Nucleus accumbens (tissue), 56 donors: ENCODE measurements around the gene FUT7.
"Not testable (repeated sequence)": the region's sequence is repeated elsewhere in the genome, so short reads cannot be mapped to it uniquely, and the experiment has no call there.

ENCODE experiments used
- DNase-seq, 56 donors: peaks; one replicate each; lab custom pipeline; 2025; lab: John Stamatoyannopoulos, UW

Gene FUT7

DNA sequence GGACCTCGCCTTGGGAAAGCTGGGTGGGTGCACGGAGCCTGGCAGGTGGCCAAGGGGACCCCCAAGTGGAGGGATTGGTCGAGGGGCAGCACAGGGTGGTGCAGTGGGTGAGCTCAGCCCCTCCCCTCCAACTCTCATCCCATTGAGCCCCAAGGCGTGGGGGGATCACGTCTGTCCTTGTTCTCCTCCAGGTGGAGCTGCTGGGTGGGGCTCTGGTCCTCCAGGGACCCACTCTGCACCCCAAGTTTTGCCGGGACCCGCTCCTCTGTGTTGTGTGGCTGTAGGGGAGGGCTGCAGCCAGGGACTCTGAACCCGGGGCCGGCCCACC lies 3.6 kb upstream of the FUT7 start:
- DNase-seq = no peak

DNA sequence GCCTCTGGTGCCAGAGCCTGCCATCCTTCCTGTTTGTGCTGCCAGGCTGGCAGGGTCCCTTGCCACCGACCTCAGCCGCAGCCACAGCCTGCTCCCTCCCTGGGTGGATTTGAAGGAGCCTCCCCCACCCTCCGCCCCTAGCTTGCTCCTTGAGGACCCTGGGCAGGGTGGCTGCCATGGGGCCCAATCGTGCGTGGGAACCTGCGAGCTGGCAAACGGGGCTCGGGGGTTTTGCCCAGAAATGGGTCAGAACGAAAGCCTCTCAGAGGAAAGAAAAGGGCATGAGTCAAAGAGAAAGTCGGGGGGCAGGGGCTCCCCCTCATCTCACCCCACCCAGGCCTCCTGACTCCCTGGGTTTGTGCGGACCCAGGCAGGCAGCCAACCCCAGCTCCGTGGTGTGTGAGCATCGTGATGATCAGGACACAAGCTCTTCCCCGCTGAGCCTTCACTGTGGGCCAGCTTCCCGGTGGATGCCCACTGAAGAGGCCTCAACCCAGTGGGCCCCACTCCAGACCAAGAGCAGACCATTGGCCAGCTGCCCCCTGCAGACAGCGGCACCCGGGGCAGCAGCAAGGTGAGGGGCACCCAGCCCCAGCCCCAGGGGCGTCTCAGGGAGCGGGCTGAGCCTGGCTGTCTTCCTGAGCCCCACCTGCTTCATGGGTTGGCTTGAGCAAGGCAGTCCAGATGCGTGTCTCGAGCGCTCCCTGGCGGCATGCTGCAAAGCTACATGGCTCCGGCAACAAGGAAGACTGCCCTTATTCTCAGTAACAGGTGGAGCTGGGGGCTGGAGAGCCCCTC lies 3.0 kb upstream of the FUT7 start:
- DNase-seq = peak in 54 of 56 donors; percentile 37 to 88 (median 76)

DNA sequence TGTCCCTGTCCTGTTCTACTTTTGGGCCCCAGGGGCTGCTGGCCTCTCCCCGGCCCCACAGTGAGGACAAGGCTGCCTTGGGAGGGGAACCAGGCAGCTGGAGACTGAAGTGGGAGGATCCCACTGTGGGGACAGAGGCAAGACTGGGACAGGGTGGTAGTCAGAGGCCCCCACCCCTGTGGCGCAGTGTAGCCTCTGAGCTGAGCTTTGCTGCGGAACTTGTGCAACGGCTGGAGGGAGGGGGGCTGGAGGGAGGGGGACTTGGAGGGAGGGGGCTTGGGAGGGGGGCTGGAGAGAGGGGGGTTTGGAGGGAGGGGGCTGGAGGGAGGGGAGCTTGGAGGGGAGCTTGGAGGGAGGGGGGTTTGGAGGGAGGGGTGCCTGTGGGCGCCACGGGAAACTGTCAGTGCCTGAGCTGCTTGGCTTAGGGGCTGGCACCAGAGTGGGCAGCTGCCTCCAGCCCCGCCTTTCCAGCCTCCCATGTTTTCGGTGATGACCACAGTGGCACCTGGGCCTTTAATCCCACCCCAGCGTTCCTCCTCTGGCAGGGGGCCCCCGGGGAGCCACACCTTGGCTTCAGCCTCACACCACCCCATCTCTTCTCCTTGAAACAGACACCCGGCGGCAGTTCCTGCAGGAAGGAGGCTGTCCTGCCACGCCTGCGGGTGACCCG lies 2.3 kb upstream of the FUT7 start:
- no peak for DNase-seq

DNA sequence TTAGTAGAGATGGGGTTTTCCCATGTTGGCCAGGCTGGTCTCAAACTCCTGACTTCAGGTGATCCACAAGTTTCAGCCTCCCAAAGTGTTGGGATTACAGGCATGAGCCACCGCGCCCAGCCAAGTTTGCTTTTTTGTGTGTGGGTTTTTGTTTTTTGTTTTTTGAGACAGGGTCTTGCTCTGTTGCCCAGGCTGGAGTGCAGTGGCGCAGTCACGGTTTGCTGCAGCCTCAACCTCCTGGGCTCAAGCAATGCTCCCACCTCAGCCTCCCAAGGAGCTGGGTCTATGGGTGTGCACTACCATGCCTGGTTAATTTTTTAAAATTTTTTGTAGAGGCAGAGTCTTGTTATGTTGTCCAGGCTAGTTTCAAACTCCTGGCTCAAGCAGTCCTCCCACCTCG lies 1.6 kb upstream of the FUT7 start:
- not testable (repeated sequence) for DNase-seq

DNA sequence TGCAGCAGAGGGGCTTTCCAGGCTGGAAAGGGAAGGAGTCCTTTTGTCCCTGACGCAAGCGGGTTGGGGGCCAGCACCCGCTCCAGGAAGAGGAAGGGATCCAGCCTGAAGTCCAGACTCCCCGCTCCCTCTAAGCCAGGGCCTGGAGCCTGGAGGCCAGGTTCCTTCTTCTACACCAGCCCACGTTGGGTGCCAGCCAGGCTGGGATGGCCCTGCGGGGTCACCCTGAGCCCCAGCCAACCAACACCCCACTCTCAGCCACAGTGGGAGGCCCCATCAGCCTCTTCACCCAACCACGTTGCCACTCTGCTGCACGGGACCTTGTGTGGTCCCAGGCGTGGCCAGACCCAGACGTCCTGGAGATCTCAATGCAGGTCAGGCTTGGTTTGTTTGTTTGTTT lies 970 bp upstream of the FUT7 start:
- DNase-seq = no peak

DNA sequence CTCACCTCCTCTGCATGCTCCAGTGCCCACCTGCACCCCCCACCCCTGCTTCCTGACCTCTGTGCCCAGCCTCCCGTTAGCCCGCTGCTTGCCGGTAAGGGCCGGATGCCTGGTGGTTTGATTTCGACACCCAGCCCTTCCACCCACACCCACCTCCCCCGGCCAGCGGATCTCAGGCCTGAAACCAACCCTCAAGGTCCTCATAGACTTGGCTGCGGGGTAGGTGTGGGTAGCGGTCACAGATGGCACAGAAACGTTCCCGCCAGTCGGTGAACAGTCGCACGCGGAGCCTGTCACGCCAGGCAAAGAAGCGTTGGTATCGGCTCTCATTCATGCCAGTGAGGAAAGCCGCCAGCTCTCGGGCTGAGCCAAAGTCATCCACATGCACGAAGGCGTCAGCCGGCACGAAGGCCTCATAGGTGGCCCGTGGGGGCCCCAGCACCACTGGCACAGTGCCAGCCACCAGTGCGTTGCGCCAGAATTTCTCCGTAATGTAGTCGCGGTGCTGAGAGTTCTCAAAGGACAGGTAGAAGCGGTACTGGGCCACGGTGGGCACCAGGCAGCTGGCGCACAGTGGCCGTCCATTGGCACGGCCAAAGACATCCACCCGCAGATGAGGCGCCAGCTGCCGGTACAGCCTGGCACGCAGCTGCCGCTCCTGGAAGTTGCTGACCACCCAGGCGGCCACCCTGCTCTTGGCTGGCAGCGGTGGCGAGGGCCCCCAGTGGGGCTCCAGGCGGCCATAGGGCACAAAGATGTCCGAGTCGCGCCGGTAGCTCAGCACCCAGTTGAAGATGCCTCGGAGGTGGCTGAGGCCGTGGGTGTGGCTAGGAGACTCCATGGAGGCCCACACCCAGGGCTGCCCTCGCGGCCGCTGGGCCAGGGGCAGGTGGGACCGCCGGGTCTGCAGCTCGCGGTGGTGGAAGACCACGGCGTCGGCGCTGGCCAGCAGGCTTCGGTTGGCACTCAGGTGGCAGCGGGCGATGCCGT lies 1.1 kb downstream of the FUT7 start:
- peak in 1 of 56 donors; percentile 47 for DNase-seq

DNA sequence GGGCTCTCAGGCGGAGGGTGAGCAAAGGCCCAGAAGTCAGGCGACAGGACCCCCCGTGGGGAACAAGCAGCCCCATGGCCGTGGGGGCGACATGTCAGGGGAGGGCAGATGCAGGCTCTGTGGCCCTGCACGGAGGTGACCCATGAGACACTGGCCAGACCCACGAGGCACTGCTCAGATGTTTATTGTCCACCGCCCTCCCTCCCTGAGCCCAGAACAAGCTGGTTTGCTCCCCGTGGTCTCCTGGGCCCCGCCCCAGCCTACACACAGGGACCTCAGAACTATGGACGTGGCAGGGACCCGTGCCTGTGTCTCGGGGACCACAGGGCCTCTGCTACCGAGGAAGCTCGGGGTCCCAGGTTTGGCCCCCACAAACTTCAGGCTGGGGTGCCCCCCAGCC lies 1.9 kb downstream of the FUT7 start:
- no peak for DNase-seq

DNA sequence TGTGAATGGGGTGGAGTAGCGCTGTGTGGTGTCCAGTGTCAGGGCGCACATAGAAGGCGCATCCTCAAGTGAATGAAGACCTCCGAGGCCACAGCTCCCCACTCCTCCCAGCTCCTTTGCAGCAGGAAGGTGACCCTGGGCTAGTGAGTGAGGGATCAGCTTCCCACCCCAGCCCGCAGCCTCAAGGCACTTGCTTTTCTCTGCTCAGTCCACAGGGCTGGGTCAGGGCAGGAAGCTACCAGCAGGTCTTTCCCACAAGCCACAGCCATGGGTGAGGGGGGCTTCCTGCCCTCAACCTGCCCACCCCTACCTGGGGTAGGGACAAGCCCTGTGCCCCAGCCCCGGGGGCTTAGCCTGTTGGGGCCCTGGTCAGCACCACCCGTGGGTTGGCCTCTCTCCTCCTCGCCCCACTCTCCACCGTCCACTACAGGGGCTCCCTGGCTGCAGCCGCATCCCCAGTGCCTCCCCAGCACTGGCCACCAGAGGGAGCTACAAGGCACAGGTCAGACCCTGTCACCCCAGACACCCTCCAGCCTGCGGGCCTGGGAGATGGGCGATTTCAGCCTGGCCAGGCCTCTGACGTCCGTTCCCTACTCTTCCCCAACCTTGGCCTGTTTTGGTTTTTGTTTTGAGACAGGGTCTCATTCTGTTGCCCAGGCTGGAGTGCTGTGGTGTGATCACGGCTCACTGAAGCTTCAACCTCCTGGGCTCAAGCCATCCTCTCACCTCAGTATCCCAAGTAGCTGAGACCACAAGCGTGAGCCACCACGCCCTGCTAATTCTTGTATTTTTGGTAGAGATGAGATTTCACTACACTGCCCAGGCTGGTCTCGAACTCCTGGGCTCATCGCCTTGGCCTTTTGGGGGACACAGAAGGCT lies 2.6 kb downstream of the FUT7 start:
- peak in 50 of 56 donors; percentile 26 to 86 (median 66) for DNase-seq

DNA sequence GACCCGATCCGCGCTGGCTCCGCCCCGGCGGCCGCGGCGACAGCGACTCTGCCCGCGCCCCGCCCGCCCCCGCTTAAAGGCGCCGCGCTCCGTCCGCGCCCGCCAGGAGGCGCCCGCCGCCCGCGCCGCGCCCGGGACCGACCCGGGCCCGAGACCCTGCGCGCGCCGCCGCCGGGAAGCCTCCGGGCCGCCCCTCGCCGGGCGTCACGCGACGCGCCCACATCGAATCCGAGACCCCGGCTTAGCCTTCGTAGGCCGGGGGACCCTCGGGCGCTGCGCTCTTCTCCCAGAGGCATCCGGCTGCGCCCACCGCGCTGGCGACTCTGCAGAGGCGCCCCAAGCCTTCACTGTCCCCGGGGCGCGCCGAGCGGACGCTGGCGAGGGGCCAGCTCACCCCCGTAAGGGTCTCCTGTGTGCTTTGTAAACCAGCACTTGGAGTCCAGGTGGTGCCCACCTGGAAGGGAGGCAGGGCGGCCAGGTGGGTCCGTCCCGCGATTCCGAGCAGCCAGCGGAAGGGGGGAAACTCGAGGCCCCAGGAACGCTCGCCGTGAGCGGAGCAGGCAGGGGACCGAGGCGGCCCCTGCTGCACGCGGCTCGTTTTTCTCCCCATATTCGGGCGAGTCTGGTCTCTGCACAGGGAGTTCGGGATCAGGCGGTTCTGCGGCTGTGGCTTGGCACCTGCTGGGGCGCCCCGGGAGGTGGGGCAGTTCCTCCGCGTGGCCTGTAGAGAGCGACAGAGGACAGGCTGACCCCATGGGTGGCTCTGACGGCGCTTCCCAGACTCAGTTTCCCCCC lies 3.4 kb downstream of the FUT7 start:
- peak in 44 of 56 donors; percentile 21 to 84 (median 61) for DNase-seq

DNA sequence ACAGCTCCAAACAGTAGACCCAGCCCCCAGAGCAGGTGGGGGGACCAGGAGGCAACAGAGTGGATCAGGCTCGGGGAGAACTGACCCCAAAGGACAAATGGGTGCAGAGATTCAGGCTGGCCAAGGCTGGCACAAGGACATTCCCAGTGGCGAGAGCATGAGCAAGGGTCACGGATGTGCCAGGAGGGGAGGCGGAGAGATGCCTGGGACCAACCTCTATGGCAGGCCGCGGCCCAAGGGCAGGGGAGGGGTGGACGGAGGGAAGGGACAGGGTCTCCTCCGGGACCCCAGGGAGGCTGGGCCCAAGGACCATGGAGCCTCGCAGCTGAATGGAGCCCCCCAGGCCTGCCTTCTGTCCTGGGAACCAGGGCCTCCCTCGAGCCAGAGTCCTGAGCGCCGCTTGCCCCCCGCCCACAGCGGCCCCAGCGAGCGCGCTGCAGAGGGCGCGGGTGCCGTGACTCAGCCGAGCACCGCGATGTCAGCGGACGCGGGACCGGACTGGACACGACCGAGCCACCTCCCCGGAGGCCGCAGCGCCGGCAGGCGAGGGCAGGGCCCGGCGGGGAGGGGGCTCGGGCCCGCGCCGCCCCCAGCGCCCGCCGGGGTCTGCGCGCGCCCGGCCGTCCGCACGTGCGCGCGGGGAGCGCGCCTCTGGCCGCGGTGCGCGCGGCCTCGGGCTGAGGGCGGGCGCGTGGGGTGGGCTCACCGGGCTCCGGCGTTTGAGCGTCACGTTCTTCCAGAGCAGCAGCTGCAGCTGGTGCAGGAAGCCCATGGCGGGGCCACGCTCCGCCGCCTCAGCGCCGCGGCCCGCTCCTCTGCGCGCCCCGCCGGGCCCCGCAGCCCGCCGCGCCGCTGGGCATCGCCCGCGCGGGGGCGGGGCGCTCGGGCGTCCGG lies 4.3 kb downstream of the FUT7 start, which contains the start of gene ABCA2:
ABCA2 (minus strand) TSS at position 869 of the 894 bp plus-strand sequence; CDS start at position 772, 97 bp downstream.
- peak in 10 of 56 donors; percentile 16 to 68 (median 50) for DNase-seq

DNA sequence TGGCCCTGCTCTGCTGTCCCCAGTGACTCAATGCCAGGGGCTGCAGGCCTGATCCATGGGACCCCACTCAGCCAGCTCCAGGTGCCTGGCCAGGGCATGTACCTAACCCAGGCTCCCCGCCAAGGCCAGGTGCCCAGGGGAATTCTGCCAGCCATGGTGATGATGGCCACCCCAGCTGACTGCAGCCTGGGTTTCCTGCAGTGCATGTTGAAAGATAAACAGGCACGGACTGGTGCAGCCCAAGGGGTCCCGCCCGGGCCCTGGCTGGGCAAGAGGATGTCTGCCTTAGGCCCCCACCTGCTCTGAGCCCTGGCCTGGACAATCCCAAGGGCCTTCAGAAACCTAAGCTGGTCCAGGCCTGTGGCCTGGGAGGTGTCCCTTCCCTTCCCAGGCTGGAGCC lies 5.1 kb downstream of the FUT7 start:
- DNase-seq = peak in 6 of 56 donors; percentile 24 to 60 (median 50)

DNA sequence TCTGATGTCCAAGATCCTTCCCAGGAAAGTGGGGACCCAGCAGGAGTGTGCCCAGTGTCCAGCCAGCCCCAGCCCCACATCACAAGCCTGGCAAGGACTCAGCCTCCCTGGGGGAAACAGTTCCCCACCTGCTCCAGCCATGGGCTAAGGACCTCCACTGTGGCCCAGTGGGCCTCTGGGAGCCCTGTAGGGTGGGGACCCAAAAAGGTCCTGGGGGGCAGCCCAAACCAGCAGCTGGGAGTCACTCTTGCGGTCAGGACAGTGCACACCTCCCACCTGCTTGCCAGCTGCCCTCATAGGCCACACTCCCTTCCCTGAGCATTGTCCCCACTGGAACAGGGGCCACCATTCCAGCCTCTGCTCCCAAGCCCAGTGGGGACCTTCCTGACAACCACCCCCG lies 5.5 kb downstream of the FUT7 start:
- DNase-seq = peak in 2 of 56 donors; percentile 51

DNA sequence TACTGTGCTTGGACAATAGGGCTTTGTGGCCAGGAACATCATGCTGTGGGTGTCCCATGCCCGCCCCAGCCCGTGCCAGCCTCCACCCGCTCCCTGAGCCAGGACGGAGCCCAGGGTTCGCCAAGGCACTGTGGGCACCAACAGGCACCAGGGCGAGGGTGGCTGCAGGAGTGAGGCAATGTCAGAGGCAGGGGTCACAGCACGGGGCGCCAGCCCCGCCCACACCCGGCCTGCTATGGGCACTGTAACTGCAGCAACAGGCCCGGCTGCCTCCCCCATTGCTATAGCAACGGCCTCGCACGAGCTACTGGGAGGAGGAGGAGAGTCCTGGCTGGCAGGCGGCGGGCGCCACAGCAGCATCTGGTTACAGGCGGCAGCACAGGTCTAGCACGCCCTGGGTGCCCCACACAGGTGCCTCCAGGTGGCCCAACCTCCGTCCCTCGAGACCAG lies 6.3 kb downstream of the FUT7 start:
- peak; percentile 73 to 100 (median 97) for DNase-seq

DNA sequence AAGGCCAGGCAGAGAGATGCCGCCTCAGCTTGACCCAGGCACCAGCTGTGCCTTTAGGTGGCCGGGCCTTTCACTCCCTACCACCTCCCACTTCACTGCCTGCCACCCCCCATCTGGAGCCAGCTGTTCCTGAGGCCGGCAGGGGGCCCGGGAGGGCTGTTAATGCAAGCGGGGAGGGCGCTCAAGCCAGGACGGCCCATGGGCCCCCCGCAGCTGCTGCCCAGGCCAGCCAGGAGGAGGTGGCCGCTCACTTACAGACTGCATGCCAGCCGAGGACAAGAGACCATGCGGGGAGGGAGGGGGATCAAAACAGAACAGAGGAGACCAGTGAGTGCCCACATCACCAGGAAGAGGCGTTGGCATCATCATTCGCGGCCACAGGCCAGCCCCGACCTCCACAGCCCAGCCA lies 8.3 kb downstream of the FUT7 start:
- DNase-seq = peak in 35 of 56 donors; percentile 23 to 78 (median 51)

DNA sequence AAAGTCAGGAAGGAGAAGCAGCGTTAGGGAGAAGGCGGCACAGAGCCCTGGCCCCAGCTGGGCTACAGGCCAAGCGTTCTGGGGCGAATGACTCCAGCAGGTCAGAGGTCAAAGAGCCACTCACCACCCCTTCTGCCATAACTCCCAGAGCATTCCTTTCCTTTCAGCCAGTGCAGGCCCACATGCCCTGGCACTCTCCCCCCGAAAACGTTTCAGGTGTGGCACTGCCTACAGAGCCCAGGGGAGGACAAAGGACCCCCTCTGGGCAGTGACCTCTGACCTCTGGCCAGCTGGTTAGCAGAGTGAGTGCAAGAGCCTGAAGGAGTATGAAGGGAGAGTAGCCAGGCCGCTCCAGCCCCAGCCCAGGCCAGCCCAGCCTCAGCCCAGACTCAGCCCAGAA lies 8.7 kb downstream of the FUT7 start:
- peak in 1 of 56 donors; percentile 60 for DNase-seq

DNA sequence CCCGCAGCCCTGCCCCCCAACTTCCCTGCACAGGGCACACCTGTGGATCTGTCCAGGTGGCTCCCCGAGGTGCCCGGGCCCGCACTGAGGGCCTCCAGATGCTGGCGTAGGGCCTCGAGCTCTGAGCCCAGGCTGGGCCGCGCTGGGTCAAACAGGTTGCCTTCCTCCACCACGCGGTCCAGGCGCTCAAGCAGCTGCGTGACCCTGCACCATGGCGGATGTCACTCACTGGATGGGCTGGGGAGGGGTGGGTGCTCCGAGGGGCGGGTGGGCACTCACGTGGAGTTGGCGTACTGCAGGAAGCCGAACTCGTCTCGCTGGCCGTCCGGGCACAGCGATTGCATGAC lies 9.3 kb downstream of the FUT7 start:
- DNase-seq = no peak

DNA sequence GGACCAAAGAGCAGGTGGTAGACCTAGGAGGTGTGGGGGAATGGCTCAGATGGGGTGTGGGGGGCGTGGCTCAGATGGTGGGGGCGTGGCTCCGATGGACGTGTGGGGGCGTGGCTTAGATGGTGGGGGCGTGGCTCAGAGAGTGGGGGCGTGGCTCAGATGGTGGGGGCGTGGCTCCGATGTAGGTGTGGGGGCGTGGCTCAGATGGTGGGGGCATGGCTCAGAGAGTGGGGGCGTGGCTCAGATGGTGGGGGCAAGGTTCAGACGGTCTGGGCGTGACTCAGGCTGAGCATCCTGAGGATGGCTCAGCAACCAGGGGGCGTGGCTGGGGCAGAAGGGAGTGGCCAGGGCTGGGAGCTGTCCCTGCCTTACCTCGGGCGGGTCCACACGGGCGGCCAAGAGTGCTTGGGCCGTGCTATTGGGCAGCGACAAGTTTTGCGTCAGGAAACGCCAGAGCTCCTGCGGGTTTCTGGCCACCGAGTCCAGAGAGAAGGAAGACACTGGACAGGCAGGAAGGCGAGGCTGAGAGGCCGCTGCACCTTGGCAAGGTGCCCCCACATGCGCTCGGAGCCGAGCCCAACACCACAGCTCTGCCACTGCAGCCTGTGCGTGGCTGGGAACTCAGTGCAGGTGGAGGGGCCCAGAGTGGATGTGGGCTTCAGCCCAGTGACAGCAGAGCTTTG lies 9.8 kb downstream of the FUT7 start:
- peak in 53 of 56 donors; percentile 24 to 97 (median 80) for DNase-seq
